Astrocyte (in vitro differentiated cells and primary cell): ENCODE measurements around the gene SERTAD4.

Experiments used
- EZH2 ChIP-seq: IDR thresholded peaks from 2 replicates; pipeline ENCODE4 v1.6.1; 2012; ENCODE audit warnings: mild to moderate bottlenecking, low read length, inconsistent platforms; ENCODE audit not compliant: insufficient read depth
- TF ChIP-seq, protein P1 (sequence below): IDR thresholded peaks from 2 replicates; pipeline ENCODE4 v1.5.1; 2011; ENCODE audit warnings: low read depth, mild to moderate bottlenecking, inconsistent platforms, low read length, moderate library complexity; ENCODE audit not compliant: insufficient read depth

GRCh38 chr1:210233216-210233494 is 559 bp downstream of the SERTAD4 start:
- TF ChIP-seq, protein P1, sequence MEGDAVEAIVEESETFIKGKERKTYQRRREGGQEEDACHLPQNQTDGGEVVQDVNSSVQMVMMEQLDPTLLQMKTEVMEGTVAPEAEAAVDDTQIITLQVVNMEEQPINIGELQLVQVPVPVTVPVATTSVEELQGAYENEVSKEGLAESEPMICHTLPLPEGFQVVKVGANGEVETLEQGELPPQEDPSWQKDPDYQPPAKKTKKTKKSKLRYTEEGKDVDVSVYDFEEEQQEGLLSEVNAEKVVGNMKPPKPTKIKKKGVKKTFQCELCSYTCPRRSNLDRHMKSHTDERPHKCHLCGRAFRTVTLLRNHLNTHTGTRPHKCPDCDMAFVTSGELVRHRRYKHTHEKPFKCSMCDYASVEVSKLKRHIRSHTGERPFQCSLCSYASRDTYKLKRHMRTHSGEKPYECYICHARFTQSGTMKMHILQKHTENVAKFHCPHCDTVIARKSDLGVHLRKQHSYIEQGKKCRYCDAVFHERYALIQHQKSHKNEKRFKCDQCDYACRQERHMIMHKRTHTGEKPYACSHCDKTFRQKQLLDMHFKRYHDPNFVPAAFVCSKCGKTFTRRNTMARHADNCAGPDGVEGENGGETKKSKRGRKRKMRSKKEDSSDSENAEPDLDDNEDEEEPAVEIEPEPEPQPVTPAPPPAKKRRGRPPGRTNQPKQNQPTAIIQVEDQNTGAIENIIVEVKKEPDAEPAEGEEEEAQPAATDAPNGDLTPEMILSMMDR: no peak
- TF ChIP-seq EZH2: peak; percentile 53
